COLO829 (cell line): ENCODE measurements around the gene ADRA2A.

Experiments
- DNase-seq: peaks from one replicate; pipeline ENCODE4 v3.0.0; 2012; ENCODE audit warnings: low spot score

Gene ADRA2A

GRCh38 chr10:111076682-111077478, at the start of gene ADRA2A:
ADRA2A (plus strand) TSS chr10:111077029; CDS start chr10:111077997, 968 bp downstream.
- no peak for DNase-seq

- no peak for DNase-seq
Measured at GRCh38 chr10:111030042-111030750, 46.6 kb upstream of the ADRA2A start.

GRCh38 chr10:111034598-111035310, 42.1 kb upstream of the ADRA2A start:
- DNase-seq: no peak

- DNase-seq: no peak
Measured at GRCh38 chr10:111035542-111035941, 41.3 kb upstream of the ADRA2A start.

- no peak for DNase-seq
Measured at GRCh38 chr10:111037858-111038257, 39.0 kb upstream of the ADRA2A start.

- DNase-seq: no peak
Measured at GRCh38 chr10:111039522-111039921, 37.3 kb upstream of the ADRA2A start.

GRCh38 chr10:111057006-111057405, 19.8 kb upstream of the ADRA2A start:
- DNase-seq: no peak

- DNase-seq: no peak
Measured at GRCh38 chr10:111063471-111063870, 13.4 kb upstream of the ADRA2A start.

- no peak for DNase-seq
Measured at GRCh38 chr10:111072232-111072631, 4.6 kb upstream of the ADRA2A start.

- DNase-seq: no peak
Measured at GRCh38 chr10:111075577-111076185, 1.1 kb upstream of the ADRA2A start.

- DNase-seq: peak; percentile 40
Measured at GRCh38 chr10:111076191-111076681, 593 bp upstream of the ADRA2A start.

GRCh38 chr10:111077479-111077784, 603 bp downstream of the ADRA2A start:
- DNase-seq: no peak

- no peak for DNase-seq
Measured at GRCh38 chr10:111077785-111078504, 1.1 kb downstream of the ADRA2A start.

- DNase-seq: no peak
Measured at GRCh38 chr10:111078505-111079185, 1.8 kb downstream of the ADRA2A start.

GRCh38 chr10:111079241-111079760, 2.5 kb downstream of the ADRA2A start:
- DNase-seq: no peak

GRCh38 chr10:111079781-111080180, 3.0 kb downstream of the ADRA2A start:
- no peak for DNase-seq

GRCh38 chr10:111080224-111080623, 3.4 kb downstream of the ADRA2A start:
- DNase-seq: no peak

- DNase-seq: no peak
Measured at GRCh38 chr10:111081595-111081994, 4.8 kb downstream of the ADRA2A start.

GRCh38 chr10:111082102-111082975, 5.5 kb downstream of the ADRA2A start:
- DNase-seq: no peak
